Gastroesophageal sphincter (tissue), 4 donors: ENCODE results near the gene RMP24.
A peak's percentile ranks its signal among the peaks of the same experiment; 100 is the strongest.

Experiments
- ATAC-seq: fragments of 150-250 bp; one replicate; pipeline ENCODE4 v1.9.1; 2016; ENCODE audit warnings: mild to moderate bottlenecking, moderate library complexity
- H3K27ac ChIP-seq, 4 donors: fragments of 200-600 bp; sonication (generic) in 3 of 4; 1 replicate in 3 of 4; 2 replicates in 1 of 4; pipeline ENCODE4 v1.5.1; 2016 to 2019
- H3K27me3 ChIP-seq: fragments of 200-600 bp; sonication (generic); one replicate; pipeline ENCODE4 v1.5.1; 2019
- H3K36me3 ChIP-seq, 2 donors: fragments of 200-600 bp; sonication (generic); one replicate each; pipeline ENCODE4 v1.5.1; 2019; ENCODE audit warnings: control low read depth in 1 of 2
- H3K4me1 ChIP-seq, 3 donors: fragments of 200-600 bp; sonication (generic); 1 replicate in 2 of 3; 2 replicates in 1 of 3; pipeline ENCODE4 v1.5.1; 2016 to 2019; ENCODE audit warnings: control low read depth in 2 of 3
- H3K4me3 ChIP-seq, 2 donors: fragments of 200-600 bp; sonication (generic); one replicate each; pipeline ENCODE4 v1.5.1; 2019; ENCODE audit warnings: mild to moderate bottlenecking in 1 of 2, moderate library complexity in 1 of 2
- H3K9me3 ChIP-seq, 3 donors: fragments of 200-600 bp; sonication (generic); one replicate each; pipeline ENCODE4 v1.5.1; 2017 to 2019; ENCODE audit warnings: control low read depth in 2 of 3
- EP300 ChIP-seq: sonication (generic); formaldehyde crosslinking; IDR thresholded peaks from one replicate; pipeline ENCODE4 v1.6.1; 2017; ENCODE audit warnings: antibody characterized with exemption, mild to moderate bottlenecking
- POLR2A ChIP-seq, 2 donors: fragments of 450-650 bp; IDR thresholded peaks; one replicate each; pipeline ENCODE4 v1.6.1; 2017; ENCODE audit warnings: antibody characterized with exemption in 2 of 2, mild to moderate bottlenecking in 2 of 2, moderate library complexity in 1 of 2
- POLR2AphosphoS5 ChIP-seq: sonication (generic); formaldehyde crosslinking; IDR thresholded peaks from one replicate; pipeline ENCODE4 v1.6.1; 2017; ENCODE audit warnings: antibody characterized with exemption
- WGBS, 2 donors: methylation state at CpG; one replicate each; pipeline ENCODE4 v1.1.5; 2018; ENCODE audit warnings: low coverage in 1 of 2; 5-methylcytosine and 5-hydroxymethylcytosine counted together
- TF ChIP-seq, protein P1 (sequence below), 4 experiments: fragments of 200-600 bp in 2 of 4; fragments of 450-650 bp in 2 of 4; sonication (generic) in 1 of 4; IDR thresholded peaks; one replicate each; pipeline ENCODE4 v1.5.1; 2017 to 2019; ENCODE audit warnings: antibody characterized with exemption in 4 of 4, mild to moderate bottlenecking in 2 of 4, moderate library complexity in 2 of 4

RMP24 gene

GRCh38 chr18:35949090-35949489 is 23.4 kb upstream of the RMP24 start:
- Histone ChIP-seq H3K4me1 (peaks cover 0 to 19% (median 0%) of the 10 kb centered on the region in 3 donors), H3K9me3 (no peaks in the 10 kb centered on the region), H3K36me3 (no peaks in the 10 kb centered on the region), H3K27me3 (no peaks in the 10 kb centered on the region), H3K4me3 (peak overlapping the region; percentile 63 to 71), H3K27ac (peak overlapping the region in 3 of 4 donors; percentile 47 to 79 (median 72))
- WGBS, 2 donors, result 57 to 59% methylated on average over 6 of the region's 6 CpGs
- TF ChIP-seq EP300 (no peak), POLR2AphosphoS5 (no peak), POLR2A (IDR thresholded peaks at IDR 0.05) (no peak)
- TF ChIP-seq, protein P1, sequence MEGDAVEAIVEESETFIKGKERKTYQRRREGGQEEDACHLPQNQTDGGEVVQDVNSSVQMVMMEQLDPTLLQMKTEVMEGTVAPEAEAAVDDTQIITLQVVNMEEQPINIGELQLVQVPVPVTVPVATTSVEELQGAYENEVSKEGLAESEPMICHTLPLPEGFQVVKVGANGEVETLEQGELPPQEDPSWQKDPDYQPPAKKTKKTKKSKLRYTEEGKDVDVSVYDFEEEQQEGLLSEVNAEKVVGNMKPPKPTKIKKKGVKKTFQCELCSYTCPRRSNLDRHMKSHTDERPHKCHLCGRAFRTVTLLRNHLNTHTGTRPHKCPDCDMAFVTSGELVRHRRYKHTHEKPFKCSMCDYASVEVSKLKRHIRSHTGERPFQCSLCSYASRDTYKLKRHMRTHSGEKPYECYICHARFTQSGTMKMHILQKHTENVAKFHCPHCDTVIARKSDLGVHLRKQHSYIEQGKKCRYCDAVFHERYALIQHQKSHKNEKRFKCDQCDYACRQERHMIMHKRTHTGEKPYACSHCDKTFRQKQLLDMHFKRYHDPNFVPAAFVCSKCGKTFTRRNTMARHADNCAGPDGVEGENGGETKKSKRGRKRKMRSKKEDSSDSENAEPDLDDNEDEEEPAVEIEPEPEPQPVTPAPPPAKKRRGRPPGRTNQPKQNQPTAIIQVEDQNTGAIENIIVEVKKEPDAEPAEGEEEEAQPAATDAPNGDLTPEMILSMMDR (IDR thresholded peaks at IDR 0.05), result no peak
- no peak for ATAC-seq

DNA sequence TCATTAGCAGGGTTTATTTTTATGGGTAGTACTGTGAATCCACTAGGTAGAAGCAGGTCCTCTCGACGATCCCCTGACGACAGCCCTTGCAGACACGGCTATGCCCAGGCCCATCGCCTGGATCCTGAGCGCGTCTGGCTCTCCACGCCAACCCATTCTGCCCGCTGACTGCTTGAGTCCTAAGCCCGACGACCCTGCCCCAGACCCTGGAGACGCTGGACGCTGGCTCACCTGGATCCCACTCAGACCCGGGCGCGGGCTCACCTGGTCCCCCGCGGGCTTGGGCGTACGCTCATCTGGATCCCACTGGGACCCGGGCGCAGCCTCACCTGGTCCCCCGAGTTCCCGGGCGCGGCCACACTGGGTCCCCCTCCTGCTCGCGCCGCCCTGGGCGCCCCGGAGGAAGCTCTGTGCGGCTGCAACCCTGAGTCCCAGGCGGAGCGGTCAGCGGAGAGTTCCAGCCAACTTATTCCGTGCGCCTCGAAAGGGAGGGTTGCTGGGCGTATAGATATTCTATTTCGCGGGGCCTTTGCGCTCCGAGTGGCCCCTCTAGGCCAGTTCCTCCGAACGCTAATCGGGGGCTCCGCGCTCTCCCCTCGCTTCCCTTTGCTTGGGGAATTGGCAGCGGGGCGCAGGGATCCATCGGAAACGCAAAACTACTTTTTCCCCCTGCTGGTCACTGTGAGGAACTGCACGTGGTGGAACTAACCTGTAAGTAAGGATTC is 22.4 kb upstream of the RMP24 start:
- Histone ChIP-seq H3K27ac (peak overlapping the region in 3 of 4 donors; percentile 47 to 79 (median 72)), H3K4me1 (peaks cover 0 to 19% (median 0%) of the 10 kb centered on the region in 3 donors), H3K36me3 (no peaks in the 10 kb centered on the region), H3K4me3 (peak overlapping the region; percentile 63 to 71), H3K9me3 (no peaks in the 10 kb centered on the region), H3K27me3 (no peaks in the 10 kb centered on the region)
- 0% methylated on average over 1 of the region's 54 CpGs; no CpG with 5 or more reads in 1 of the 2 donors for WGBS, 2 donors
- ATAC-seq, result peak; percentile 79
- no peak for TF ChIP-seq POLR2A (IDR thresholded peaks at IDR 0.05)
- TF ChIP-seq EP300, result no peak
- TF ChIP-seq, protein P1 (IDR thresholded peaks at IDR 0.05), result peak; percentile 90 to 98 (median 96)
- TF ChIP-seq POLR2AphosphoS5, result no peak

DNA sequence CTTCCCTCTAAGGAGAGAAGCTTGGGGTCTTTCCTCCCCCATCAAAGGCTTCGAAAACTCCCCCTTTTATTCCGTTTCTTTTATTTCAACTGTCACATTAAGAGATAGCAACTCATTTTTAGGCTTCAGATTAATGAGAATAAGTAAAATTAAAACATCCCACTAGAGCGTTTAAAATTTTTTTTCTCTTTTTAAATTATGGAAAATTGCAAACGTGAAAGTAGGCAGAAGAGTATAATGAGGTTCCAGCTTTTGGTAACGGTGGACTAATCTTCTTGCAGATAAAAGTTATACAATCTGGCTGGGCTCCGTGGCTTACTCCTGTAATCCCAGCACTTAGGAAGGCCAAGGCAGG is 21.9 kb upstream of the RMP24 start:
- peak overlapping the region; percentile 63 to 71 for H3K4me3 ChIP-seq
- no peak for ATAC-seq
- WGBS, 2 donors, result 3 to 28% methylated on average over 3 to 6 of the region's 6 CpGs

GRCh38 chr18:35953688-35954087 is 18.8 kb upstream of the RMP24 start:
- TF ChIP-seq POLR2A (IDR thresholded peaks at IDR 0.05) (no peak), POLR2AphosphoS5 (no peak), EP300 (no peak)
- TF ChIP-seq, protein P1 (IDR thresholded peaks at IDR 0.05), result no peak
- Histone ChIP-seq H3K27me3 (no peaks in the 10 kb centered on the region), H3K36me3 (no peaks in the 10 kb centered on the region), H3K9me3 (peaks cover 0 to 8% (median 0%) of the 10 kb centered on the region in 3 donors), H3K27ac (no peak overlapping the region), H3K4me3 (no peak overlapping the region), H3K4me1 (peaks cover 0 to 11% (median 0%) of the 10 kb centered on the region in 3 donors)
- ATAC-seq, result no peak
- WGBS, 2 donors, result 91 to 100% methylated on average over 1 of the region's 1 CpG

More for the DNA sequence above, 21.9 kb upstream of the RMP24 start:
- no peaks in the 10 kb centered on the region for H3K36me3 ChIP-seq
- no peaks in the 10 kb centered on the region for H3K27me3 ChIP-seq
- peaks cover 0 to 19% (median 0%) of the 10 kb centered on the region in 3 donors for H3K4me1 ChIP-seq
- peak overlapping the region in 2 of 4 donors; percentile 72 to 79 for H3K27ac ChIP-seq
- H3K9me3 ChIP-seq, result no peaks in the 10 kb centered on the region
- no peak for TF ChIP-seq POLR2AphosphoS5
- no peak for TF ChIP-seq POLR2A (IDR thresholded peaks at IDR 0.05)
- no peak for TF ChIP-seq EP300
- TF ChIP-seq, protein P1 (IDR thresholded peaks at IDR 0.05), result no peak

- no peaks in the 10 kb centered on the region for H3K36me3 ChIP-seq
- TF ChIP-seq EP300, result no peak
- no peak for TF ChIP-seq POLR2AphosphoS5
- TF ChIP-seq, protein P1 (IDR thresholded peaks at IDR 0.05), result no peak
- no peak for TF ChIP-seq POLR2A (IDR thresholded peaks at IDR 0.05)
- no peaks in the 10 kb centered on the region for H3K4me1 ChIP-seq
- peaks cover 0 to 14% (median 0%) of the 10 kb centered on the region in 3 donors for H3K9me3 ChIP-seq
- WGBS, 2 donors, result 75 to 90% methylated on average over 1 to 2 of the region's 3 CpGs
- ATAC-seq, result no peak
- no peak overlapping the region for H3K4me3 ChIP-seq
- no peaks in the 10 kb centered on the region for H3K27me3 ChIP-seq
- no peak overlapping the region for H3K27ac ChIP-seq
Observed at GRCh38 chr18:35956226-35956625, 16.3 kb upstream of the RMP24 start.
